Activated T-cell treated with anti-CD3 and anti-CD28 coated beads for 48 hours (primary cell): ENCODE results near the gene CRYL1.

Source experiments
- DNase-seq: peaks from one replicate; pipeline ENCODE4 v3.0.0-alpha.2; 2020; ENCODE audit warnings: low read depth

The CRYL1 gene

DNA sequence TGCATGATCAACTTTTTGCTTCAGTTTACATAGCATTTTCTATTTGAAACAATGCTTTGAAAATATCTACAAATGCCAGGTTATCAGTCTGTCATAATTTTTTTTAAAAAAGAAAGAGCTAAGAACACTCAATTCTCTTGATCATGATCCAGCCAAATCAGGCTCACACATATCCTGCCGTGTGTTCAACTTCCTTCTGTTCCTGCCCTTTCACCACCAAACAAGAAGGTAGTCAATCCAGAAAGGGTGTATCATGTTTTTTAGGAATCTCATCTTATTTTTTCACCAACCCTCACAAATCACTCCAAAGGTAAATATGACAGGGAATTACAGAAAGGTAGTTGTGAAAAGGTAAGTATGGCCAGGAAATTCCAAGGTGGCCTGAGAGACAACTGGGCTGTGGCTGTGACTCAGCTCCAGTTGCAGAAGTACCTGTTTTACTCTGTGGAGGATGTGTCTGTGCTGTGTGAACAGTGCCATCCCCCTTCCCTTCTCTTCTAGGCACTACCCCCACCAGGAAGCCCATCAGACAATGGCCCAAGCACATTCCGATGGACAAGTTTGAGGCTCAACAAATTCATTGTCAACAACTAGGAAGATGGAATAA, 154.7 kb downstream of the CRYL1 start:
- no peak for DNase-seq

DNA sequence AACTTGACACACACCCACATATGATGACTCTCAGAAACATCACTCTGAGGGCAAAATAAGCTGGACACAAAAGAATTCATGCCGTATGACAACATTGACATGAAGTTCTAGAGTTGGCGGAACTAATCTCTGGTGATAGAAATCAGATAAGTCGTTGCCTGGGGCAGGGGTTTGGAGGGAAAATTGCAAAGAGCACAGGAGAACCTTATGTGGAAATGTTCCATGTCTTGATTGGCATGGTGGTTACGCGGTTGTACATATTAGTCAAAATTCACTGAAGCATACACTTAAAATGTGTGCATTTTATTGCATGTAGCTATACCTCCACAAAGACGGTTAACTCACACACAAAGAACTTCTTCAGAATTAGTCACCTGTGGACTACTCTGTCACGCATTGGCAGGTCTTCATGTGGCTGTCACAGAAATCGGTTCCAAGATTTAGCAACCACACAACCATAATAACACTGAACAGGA, 155.7 kb downstream of the CRYL1 start:
- DNase-seq = no peak

DNA sequence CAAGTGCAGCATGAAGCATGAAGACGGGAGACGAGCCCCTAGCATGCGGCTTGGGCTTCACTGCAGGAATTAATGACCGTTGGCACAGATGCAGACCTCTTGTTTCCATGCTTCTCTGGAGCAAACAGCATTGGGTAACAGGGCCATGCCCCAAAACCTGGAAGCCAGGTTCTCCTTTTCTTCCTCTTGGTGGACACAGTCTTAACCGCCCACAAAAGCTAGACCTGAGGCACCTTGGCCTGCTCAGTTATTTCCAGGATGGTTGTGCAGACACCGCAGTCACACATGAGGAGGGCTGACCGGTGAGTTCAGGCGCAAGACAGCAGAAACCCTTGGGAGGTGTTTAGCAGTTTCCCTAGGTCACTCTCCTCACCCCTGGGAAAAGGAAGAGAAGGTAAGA, 159.6 kb downstream of the CRYL1 start:
- no peak for DNase-seq

DNA sequence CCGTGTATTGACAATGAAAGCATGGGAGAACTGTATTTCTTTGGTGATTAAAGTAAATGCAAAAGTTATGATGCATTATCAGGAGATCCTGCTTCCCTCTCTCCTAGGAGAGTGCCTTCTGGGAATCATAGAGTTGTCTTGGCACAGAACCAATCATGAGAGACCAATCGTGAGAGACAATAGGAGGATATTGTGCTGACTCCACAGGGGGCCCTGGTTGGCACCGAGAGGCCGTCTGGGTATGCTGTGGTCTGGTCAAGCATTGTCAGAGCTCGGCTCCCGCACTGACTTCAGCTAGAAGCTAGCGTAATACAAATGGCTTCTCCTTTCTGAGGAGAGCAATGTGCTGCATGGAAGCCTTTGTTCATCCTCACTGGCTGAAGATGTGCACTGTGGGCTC, 162.1 kb downstream of the CRYL1 start:
- no peak for DNase-seq

DNA sequence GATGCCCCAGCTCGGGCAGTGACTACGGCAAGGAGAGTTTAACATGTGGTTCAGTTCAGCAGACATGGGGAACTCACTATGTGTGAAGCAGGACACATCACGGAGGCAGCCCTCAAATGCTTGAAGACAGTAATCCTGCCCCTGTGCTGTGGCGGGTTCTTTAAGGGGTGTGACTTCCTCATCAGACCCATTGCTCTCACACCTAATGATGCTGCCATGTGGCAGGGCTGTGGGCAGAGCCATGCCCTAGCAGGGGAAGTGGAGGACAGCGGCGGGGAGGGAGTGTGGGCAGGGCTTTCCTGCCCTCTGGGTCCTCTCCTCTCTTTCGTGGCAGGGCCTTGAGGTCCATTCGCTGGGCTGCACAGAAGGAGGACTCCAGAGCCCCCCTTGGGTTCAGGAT, 162.5 kb downstream of the CRYL1 start:
- no peak for DNase-seq

DNA sequence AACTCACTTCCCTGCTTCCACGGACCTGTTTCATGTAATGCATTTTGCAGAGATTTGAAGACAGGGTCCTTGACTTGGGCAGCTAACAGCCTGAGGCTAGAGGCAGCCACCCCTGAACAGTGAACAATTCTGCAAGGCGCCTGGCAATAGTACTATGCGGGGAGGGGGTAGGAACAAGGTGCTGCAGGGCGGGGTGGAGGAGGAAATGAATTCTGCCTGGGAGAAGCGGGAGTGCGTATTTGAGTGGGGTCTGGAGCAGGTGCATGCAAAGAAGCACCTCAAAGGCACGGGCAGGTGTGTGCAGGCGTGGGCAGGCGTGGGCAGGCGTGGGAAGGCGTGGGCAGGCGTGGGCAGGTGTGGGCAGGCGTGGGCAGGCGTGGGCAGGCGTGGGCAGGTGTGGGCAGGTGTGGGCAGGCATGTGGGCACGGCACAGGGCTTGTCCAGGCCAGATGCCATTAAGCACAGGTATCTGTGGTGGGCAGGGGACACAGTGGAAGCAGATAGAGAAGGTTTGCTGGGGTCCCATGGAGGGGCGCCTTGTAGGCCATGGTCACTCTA, 163.1 kb downstream of the CRYL1 start:
- no peak for DNase-seq

DNA sequence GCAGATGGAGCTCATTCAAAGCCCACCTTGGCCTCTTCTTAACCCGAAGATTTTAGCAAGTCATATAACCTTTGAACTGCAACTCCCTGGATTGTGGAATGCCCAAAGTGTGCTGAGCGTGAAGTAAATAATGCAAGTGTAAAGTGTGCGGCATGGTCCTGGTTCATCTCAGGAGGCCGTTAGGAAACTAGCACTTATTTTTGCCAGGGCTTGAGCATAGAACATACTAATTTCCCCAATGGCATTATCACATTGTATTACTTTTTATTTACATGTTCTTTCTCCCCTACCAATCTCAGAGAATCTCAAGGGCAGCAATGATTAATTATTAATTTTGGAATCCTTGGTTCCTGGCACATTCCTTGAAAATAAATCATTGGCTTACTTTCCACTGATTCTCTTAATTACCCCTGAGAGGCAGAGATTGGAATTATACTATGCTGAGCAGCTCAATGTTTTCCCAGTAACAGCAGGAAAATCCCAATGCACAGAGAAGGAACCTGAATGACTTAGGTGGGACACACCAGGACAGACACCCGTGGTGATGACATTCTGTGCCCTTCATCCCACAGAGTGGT, 164.7 kb downstream of the CRYL1 start:
- DNase-seq = no peak

DNA sequence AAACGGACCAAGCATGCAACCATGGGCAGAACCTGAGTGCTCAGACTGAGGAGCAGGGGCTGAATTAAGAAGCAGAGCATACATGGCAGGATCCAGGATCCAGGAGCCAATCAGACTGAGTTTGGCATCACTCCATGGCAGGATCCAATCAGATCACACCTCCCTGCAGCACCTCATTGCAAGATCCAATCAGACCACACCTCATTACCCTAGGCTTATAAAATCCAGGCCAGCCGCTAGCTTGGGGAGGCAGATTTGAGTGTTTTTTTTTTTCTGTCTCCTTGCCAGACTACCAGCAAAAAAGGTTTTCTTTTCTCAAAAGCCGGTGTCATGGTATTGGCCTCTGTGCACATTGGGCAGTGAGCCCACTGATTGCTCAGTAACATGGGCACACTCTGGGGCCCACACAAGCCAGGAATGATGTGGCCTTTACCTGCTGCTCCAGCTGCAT, 165.6 kb downstream of the CRYL1 start:
- no peak for DNase-seq

DNA sequence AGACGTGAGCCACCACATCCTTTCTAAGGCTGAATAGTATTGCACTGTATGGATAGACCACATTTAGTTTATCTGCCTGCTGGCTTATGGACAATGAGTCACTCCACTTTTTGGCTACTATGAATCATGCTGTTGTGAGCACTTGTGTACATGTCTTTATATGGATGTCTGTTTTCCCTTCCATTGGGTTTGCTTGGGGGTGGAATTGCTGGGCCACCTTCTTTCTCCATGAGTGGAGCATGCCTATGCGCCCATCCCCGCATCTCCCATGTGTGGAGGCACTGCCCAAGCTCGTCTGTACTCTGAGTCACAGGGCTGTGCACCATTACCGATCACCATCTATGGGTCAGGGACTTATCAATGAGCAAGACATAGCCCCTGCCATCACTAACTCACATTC, 166.3 kb downstream of the CRYL1 start:
- DNase-seq = no peak

DNA sequence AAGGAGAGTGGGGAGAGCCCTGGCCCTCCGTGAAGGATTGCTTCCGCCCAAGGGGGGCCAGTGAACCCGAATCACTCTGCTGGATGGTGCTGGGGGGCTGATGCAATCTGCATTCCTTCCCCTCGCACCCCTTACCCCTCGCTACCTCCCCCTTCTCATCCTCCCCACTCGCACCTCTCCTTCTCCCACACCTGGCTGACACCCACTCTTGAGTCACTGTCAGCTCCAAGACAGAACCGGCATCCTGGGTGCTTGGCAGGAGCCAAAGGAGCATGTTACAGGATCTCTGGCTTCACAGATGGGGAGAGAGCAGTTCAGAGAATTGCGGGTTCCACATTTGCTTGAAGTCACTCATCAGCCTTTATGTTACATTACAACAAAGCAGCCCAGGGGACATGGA, 167.6 kb downstream of the CRYL1 start:
- no peak for DNase-seq

DNA sequence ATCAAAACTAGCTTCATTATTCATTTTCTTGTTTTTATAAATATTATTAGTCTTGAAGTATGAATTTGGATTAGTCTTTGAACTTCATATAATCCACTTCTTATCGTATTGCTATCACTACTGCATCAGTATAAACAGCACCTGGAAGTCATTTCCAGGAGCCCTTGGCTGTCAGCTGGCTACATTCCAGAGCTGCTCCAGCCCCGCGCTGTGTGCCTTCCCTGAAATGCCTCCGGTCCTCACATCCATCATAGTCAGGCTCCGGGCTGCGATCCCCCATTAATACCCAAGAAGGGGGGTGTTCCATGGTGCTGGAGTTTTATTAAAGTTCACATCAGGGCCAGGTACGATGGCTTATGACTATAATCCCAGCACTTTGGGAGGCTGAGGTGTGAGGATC, 169.2 kb downstream of the CRYL1 start:
- DNase-seq = no peak

DNA sequence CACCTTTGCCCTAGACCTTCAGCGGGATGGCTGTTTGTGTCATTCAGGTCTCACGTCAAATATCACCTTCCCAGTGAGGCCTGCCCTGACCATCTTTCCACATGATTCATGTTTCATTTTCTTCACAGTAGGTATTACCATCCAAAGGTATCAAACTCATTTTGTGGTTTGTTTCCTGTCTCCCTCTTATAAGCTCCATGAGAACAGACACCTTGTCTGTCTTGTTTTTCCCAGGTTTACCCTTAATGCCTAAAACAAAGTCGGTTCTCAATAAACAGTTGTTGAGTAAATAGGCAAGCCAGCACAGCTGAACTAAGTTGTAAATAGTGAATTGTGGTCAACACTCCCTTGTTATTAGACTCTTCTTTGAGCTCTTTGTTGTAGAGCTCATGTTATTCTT, 170.9 kb downstream of the CRYL1 start:
- DNase-seq = no peak

DNA sequence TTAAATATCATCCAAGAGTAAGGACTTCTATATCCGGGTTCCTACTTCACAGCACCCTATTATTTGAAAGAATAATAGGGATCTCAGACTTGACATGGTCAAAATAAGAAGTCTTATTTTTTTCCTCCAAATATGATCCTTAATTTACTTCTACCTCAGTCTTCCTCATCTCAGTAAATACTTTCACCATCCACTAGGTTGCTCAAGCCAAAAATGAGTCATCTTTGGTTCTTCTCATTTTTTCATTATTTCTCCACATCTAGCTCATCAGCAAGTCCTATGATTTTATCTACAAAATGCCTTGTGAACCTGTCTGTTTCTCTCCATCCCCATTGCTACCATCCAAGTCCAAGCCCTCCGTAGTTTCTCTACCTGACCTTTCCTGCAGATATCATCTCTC, 171.7 kb downstream of the CRYL1 start:
- no peak for DNase-seq
